ENCODE data around the gene PTPRG.

GRCh38 chr3:62172199-62172598 lies 610.8 kb downstream of the PTPRG start:
- TF ChIP-seq, protein P1, sequence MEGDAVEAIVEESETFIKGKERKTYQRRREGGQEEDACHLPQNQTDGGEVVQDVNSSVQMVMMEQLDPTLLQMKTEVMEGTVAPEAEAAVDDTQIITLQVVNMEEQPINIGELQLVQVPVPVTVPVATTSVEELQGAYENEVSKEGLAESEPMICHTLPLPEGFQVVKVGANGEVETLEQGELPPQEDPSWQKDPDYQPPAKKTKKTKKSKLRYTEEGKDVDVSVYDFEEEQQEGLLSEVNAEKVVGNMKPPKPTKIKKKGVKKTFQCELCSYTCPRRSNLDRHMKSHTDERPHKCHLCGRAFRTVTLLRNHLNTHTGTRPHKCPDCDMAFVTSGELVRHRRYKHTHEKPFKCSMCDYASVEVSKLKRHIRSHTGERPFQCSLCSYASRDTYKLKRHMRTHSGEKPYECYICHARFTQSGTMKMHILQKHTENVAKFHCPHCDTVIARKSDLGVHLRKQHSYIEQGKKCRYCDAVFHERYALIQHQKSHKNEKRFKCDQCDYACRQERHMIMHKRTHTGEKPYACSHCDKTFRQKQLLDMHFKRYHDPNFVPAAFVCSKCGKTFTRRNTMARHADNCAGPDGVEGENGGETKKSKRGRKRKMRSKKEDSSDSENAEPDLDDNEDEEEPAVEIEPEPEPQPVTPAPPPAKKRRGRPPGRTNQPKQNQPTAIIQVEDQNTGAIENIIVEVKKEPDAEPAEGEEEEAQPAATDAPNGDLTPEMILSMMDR (IDR thresholded peaks at IDR 0.05 in 2 of 3, conservative IDR thresholded peaks at IDR 0.05 in 1 of 3; ENCODE audit: control insufficient read depth in 2 of 3, extremely low read depth in 1 of 3, insufficient read depth in 1 of 3, low read depth in 3 of 3, low read length in 3 of 3): no peak
- TF ChIP-seq, protein P2, sequence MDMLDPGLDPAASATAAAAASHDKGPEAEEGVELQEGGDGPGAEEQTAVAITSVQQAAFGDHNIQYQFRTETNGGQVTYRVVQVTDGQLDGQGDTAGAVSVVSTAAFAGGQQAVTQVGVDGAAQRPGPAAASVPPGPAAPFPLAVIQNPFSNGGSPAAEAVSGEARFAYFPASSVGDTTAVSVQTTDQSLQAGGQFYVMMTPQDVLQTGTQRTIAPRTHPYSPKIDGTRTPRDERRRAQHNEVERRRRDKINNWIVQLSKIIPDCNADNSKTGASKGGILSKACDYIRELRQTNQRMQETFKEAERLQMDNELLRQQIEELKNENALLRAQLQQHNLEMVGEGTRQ (IDR thresholded peaks at IDR 0.05; ENCODE audit: borderline replicate concordance, low read depth, low read length): no peak
- no peak for TF ChIP-seq PBX3 (IDR thresholded peaks at IDR 0.05; ENCODE audit: insufficient replicate concordance, low read depth, low read length)
- TF ChIP-seq SIN3A (IDR thresholded peaks at IDR 0.05; ENCODE audit: low read depth, low read length): no peak
- TF ChIP-seq, protein P3, sequence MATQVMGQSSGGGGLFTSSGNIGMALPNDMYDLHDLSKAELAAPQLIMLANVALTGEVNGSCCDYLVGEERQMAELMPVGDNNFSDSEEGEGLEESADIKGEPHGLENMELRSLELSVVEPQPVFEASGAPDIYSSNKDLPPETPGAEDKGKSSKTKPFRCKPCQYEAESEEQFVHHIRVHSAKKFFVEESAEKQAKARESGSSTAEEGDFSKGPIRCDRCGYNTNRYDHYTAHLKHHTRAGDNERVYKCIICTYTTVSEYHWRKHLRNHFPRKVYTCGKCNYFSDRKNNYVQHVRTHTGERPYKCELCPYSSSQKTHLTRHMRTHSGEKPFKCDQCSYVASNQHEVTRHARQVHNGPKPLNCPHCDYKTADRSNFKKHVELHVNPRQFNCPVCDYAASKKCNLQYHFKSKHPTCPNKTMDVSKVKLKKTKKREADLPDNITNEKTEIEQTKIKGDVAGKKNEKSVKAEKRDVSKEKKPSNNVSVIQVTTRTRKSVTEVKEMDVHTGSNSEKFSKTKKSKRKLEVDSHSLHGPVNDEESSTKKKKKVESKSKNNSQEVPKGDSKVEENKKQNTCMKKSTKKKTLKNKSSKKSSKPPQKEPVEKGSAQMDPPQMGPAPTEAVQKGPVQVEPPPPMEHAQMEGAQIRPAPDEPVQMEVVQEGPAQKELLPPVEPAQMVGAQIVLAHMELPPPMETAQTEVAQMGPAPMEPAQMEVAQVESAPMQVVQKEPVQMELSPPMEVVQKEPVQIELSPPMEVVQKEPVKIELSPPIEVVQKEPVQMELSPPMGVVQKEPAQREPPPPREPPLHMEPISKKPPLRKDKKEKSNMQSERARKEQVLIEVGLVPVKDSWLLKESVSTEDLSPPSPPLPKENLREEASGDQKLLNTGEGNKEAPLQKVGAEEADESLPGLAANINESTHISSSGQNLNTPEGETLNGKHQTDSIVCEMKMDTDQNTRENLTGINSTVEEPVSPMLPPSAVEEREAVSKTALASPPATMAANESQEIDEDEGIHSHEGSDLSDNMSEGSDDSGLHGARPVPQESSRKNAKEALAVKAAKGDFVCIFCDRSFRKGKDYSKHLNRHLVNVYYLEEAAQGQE (IDR thresholded peaks at IDR 0.05; ENCODE audit: low read depth, low read length): no peak
- TF ChIP-seq NR2C2 (IDR thresholded peaks at IDR 0.05; ENCODE audit: borderline replicate concordance, control insufficient read depth, insufficient read length, low read depth): no peak
- TF ChIP-seq, protein P4, sequence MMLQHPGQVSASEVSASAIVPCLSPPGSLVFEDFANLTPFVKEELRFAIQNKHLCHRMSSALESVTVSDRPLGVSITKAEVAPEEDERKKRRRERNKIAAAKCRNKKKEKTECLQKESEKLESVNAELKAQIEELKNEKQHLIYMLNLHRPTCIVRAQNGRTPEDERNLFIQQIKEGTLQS (IDR thresholded peaks at IDR 0.05; ENCODE audit: borderline replicate concordance, extremely low read depth, low read depth, low read length): no peak
- no peak for TF ChIP-seq JUNB (IDR thresholded peaks at IDR 0.05)
- TF ChIP-seq POLR2A (IDR thresholded peaks at IDR 0.05; ENCODE audit: low read depth, low read length): no peak
- no peak for TF ChIP-seq ESRRA (IDR thresholded peaks at IDR 0.05; ENCODE audit: low read length)
- no peak for TF ChIP-seq ELK1 (IDR thresholded peaks at IDR 0.05; ENCODE audit: low read depth, low read length)
- no peak for TF ChIP-seq SKIL (IDR thresholded peaks at IDR 0.05; ENCODE audit: low read depth, poor library complexity, severe bottlenecking)
- no peak for TF ChIP-seq EZH2 (IDR thresholded peaks at IDR 0.05; ENCODE audit: borderline replicate concordance, control insufficient read depth, low read depth, low read length)
- TF ChIP-seq ZNF384 (IDR thresholded peaks at IDR 0.05; ENCODE audit: borderline replicate concordance, low read depth, low read length): no peak
